ENCODE measurements around the gene MAGEB1. TPM values are rescaled to one million over a fixed set of nuclear protein-coding genes. Genes with fewer than 3 reads are reported as not detected.

MAGEB1 gene
- total RNA-seq, 1 experiment from 2014 or later = 0.22 TPM

DNA sequence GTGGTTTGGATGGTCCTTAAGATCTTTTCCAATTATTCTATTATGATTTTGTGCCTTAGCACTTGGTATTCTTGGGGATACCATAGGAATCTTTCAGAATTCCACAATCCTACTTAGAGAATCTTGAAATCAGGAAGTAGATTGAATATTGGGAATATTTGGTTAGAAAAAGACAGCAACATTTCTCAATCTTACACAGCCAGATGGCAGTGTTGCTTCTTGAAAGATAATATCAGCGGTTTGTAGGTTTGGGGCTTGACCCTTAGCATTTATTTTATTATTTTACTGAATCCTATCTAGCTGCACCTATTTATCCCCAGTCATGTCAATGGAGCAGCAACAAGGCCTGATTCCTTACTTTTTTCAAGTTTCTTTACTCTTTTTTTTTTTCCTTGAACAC lies 28.6 kb downstream of the MAGEB1 start:
- ATAC-seq (no peak), DNase-seq (ENCODE audit: low spot score) (no peak)
- ChIA-PET CTCF (no interaction called here), POLR2A (no interaction called here)
- H3K4me3 Mint-ChIP-seq = no peak overlapping the region
- H3K27ac Mint-ChIP-seq = no peak overlapping the region
- no peak for TF ChIP-seq IRF2 (CRISPR knock-in tag; IDR thresholded peaks at IDR 0.05; ENCODE audit: borderline replicate concordance, low read depth)
- no peak for TF ChIP-seq GRHL2 (CRISPR knock-in tag; IDR thresholded peaks at IDR 0.05; ENCODE audit: insufficient replicate concordance, severe bottlenecking)
- no peak for TF ChIP-seq ZBTB43 (CRISPR knock-in tag; IDR thresholded peaks at IDR 0.05)
- TF ChIP-seq MYBL2 (CRISPR knock-in tag; IDR thresholded peaks at IDR 0.05) = no peak
- H3K27me3 Mint-ChIP-seq (ENCODE audit: low read depth) = no peaks in the 10 kb centered on the region; the same call in 1 of the 2 replicates
- H3K9me3 Mint-ChIP-seq = no peaks in the 10 kb centered on the region
- peaks cover 2% of the 10 kb centered on the region; the same call in 1 of the 2 replicates for H3K4me1 Mint-ChIP-seq
- no peaks in the 10 kb centered on the region for H3K36me3 Mint-ChIP-seq

- Mint-ChIP-seq H3K4me3 (no peak overlapping the region), H3K27me3 (ENCODE audit: low read depth) (no peaks in the 10 kb centered on the region), H3K4me1 (peaks cover 2% of the 10 kb centered on the region; the same call in 1 of the 2 replicates), H3K9me3 (no peaks in the 10 kb centered on the region), H3K36me3 (no peaks in the 10 kb centered on the region), H3K27ac (no peak overlapping the region)
- no peak for ATAC-seq
- no peak for TF ChIP-seq GTF2I (CRISPR knock-in tag; conservative IDR thresholded peaks at IDR 0.05)
- no peak for DNase-seq (ENCODE audit: low spot score)
- POLR2A ChIA-PET = no interaction called here
- CTCF ChIA-PET = no interaction called here
These were observed 31.4 kb downstream of the MAGEB1 start for GRCh38 chrX:30278365-30278764.

- Mint-ChIP-seq H3K4me1 (peaks cover under 1% of the 10 kb centered on the region; the same call in 1 of the 2 replicates), H3K27ac (no peak overlapping the region), H3K4me3 (no peak overlapping the region), H3K27me3 (ENCODE audit: low read depth) (no peaks in the 10 kb centered on the region), H3K36me3 (no peaks in the 10 kb centered on the region), H3K9me3 (no peaks in the 10 kb centered on the region)
- no peak for TF ChIP-seq SMAD4 (CRISPR knock-in tag; IDR thresholded peaks at IDR 0.05)
- TF ChIP-seq ELF4 (CRISPR knock-in tag; IDR thresholded peaks at IDR 0.05; ENCODE audit: low read depth) = no peak
- no peak for TF ChIP-seq STAT6 (CRISPR knock-in tag; conservative IDR thresholded peaks at IDR 0.05; ENCODE audit: low read depth)
- TF ChIP-seq ZNF219 (CRISPR knock-in tag; IDR thresholded peaks at IDR 0.05; ENCODE audit: borderline replicate concordance) = no peak
- no peak for TF ChIP-seq ZNF671 (CRISPR knock-in tag; IDR thresholded peaks at IDR 0.05)
- TF ChIP-seq ZNF232 (CRISPR knock-in tag; IDR thresholded peaks at IDR 0.05) = no peak
- TF ChIP-seq ZMAT4 (CRISPR knock-in tag; IDR thresholded peaks at IDR 0.05) = no peak
- no peak for TF ChIP-seq CBFB (CRISPR knock-in tag; IDR thresholded peaks at IDR 0.05; ENCODE audit: low read depth)
- TF ChIP-seq KAT7 (CRISPR knock-in tag; IDR thresholded peaks at IDR 0.05; ENCODE audit: borderline replicate concordance) = no peak
- TF ChIP-seq JUN (CRISPR knock-in tag; IDR thresholded peaks at IDR 0.05) = no peak
- TF ChIP-seq, protein P1, sequence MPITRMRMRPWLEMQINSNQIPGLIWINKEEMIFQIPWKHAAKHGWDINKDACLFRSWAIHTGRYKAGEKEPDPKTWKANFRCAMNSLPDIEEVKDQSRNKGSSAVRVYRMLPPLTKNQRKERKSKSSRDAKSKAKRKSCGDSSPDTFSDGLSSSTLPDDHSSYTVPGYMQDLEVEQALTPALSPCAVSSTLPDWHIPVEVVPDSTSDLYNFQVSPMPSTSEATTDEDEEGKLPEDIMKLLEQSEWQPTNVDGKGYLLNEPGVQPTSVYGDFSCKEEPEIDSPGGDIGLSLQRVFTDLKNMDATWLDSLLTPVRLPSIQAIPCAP (CRISPR knock-in tag; IDR thresholded peaks at IDR 0.05) = no peak
- TF ChIP-seq, protein P2, sequence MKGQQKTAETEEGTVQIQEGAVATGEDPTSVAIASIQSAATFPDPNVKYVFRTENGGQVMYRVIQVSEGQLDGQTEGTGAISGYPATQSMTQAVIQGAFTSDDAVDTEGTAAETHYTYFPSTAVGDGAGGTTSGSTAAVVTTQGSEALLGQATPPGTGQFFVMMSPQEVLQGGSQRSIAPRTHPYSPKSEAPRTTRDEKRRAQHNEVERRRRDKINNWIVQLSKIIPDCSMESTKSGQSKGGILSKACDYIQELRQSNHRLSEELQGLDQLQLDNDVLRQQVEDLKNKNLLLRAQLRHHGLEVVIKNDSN (CRISPR knock-in tag; IDR thresholded peaks at IDR 0.05) = no peak
- TF ChIP-seq GABPB1 (CRISPR knock-in tag; IDR thresholded peaks at IDR 0.05) = no peak
- TF ChIP-seq ZNF532 (CRISPR knock-in tag; IDR thresholded peaks at IDR 0.05; ENCODE audit: borderline replicate concordance) = no peak
- no peak for TF ChIP-seq ZNF423 (CRISPR knock-in tag; IDR thresholded peaks at IDR 0.05)
- TF ChIP-seq TP53 (CRISPR knock-in tag; IDR thresholded peaks at IDR 0.05) = no peak
- no peak for TF ChIP-seq CDX4 (CRISPR knock-in tag; IDR thresholded peaks at IDR 0.05; ENCODE audit: borderline replicate concordance)
- POLR2A ChIA-PET = no interaction called here
- CTCF ChIA-PET = no interaction called here
- ATAC-seq = no peak
- DNase-seq (ENCODE audit: low spot score) = no peak
These were observed 33.5 kb downstream of the MAGEB1 start for GRCh38 chrX:30280428-30280827.
